ENCODE data around the gene C17orf75. TPM values are rescaled to one million over a fixed set of nuclear protein-coding genes. Genes with fewer than 3 reads are reported as not detected.

C17orf75 gene
- polyA plus RNA-seq, 4 donors, result 9.6 to 21.8 (median 11.9) TPM

DNA sequence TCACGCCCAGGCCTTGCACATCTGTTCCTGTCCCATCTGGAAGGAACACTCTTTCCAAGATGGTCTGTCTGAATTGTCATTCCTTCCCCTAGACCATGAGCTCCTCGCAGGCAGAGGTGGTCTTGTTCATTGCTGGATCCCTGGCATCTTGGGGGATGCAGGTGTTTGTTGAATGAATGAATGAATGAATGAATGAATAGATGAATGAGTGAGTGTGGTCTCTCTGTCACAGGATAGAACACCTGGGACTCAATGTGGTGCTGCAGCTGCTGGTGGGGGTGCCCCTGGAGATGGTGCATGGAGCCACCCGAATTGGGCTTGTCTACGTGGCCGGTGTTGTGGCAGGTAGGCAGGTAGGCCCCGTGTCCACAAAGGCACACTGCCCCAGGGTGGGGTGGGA lies 44.1 kb downstream of the C17orf75 start:
- H3K27me3 ChIP-seq (ENCODE audit: control insufficient read depth in 3 of 3, insufficient read depth in 3 of 3, low read length in 3 of 3), result no peaks in the 10 kb centered on the region
- FAIRE-seq (no peak), DNase-seq (no peak)
- H3K27ac ChIP-seq (ENCODE audit: low read depth in 1 of 3, low read length in 2 of 3), result no peak overlapping the region
- no peaks in the 10 kb centered on the region for H3K9me3 ChIP-seq (ENCODE audit: control insufficient read depth in 2 of 2, insufficient read depth in 1 of 2, low read depth in 1 of 2, low read length in 1 of 2)
- no peaks in the 10 kb centered on the region for H3K4me1 ChIP-seq (ENCODE audit: control insufficient read depth in 3 of 3, insufficient read depth in 2 of 3, low read depth in 1 of 3, low read length in 2 of 3)
- H3K4me3 ChIP-seq (ENCODE audit: low read depth in 1 of 3, low read length in 3 of 3), result no peak overlapping the region
- 89 to 96% (median 94%) methylated on average over 6 of the region's 6 CpGs for WGBS, 3 donors
- H3K36me3 ChIP-seq (ENCODE audit: control insufficient read depth in 3 of 3, insufficient read depth in 2 of 3, low read depth in 1 of 3, low read length in 3 of 3), result no peaks in the 10 kb centered on the region

DNA sequence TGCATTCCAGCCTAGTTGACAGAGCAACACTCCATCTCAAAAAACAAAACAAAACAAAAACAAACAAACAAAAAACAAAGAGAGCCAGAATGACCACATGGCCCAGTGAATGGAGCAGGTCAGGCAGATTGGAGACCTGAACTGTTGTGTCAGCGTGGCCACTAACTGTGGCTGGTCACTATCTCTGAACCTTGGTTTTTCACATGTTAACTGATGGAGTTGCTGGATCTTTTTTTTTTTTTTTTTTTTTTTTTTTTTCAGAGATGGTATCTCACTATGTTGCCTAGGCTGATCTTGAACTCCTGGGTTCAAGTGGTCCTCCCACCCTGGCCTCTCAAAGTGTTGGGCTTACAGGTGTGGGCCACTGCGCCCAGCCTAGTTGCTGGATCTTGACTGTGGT lies 44.5 kb downstream of the C17orf75 start:
- no peaks in the 10 kb centered on the region for H3K4me1 ChIP-seq (ENCODE audit: control insufficient read depth in 3 of 3, insufficient read depth in 2 of 3, low read depth in 1 of 3, low read length in 2 of 3)
- FAIRE-seq, result no peak
- H3K9me3 ChIP-seq (ENCODE audit: control insufficient read depth in 2 of 2, insufficient read depth in 1 of 2, low read depth in 1 of 2, low read length in 1 of 2), result no peaks in the 10 kb centered on the region
- no peak for DNase-seq
- no peak overlapping the region for H3K27ac ChIP-seq (ENCODE audit: low read depth in 1 of 3, low read length in 2 of 3)
- no peak overlapping the region for H3K4me3 ChIP-seq (ENCODE audit: low read depth in 1 of 3, low read length in 3 of 3)
- no peaks in the 10 kb centered on the region for H3K36me3 ChIP-seq (ENCODE audit: control insufficient read depth in 3 of 3, insufficient read depth in 2 of 3, low read depth in 1 of 3, low read length in 3 of 3)
- WGBS, 3 donors, result 92 to 97% (median 94%) methylated on average over 2 of the region's 2 CpGs
- H3K27me3 ChIP-seq (ENCODE audit: control insufficient read depth in 3 of 3, insufficient read depth in 3 of 3, low read length in 3 of 3), result no peaks in the 10 kb centered on the region

DNA sequence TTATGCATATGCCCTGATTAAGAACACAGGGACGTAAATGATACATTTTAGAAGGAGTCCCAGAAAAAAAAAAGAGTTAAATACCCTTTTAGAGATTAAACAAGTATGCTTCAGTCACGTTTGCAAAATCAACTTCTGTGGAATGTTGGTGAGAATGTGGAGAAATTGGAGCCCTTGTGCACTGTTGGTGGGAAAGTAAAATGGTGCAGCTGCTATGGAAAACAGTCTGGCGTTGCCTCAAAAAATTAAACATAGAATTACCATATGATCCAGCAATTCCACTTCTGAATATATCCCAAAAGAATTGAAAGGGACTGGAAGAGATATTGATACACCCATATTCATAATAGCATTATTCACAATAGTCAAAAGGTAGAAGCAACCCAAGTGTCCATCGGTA lies 49.9 kb downstream of the C17orf75 start:
- Histone ChIP-seq H3K4me3 (ENCODE audit: low read depth in 1 of 3, low read length in 3 of 3) (no peak overlapping the region), H3K9me3 (ENCODE audit: control insufficient read depth in 2 of 2, insufficient read depth in 1 of 2, low read depth in 1 of 2, low read length in 1 of 2) (no peaks in the 10 kb centered on the region), H3K4me1 (ENCODE audit: control insufficient read depth in 3 of 3, insufficient read depth in 2 of 3, low read depth in 1 of 3, low read length in 2 of 3) (no peaks in the 10 kb centered on the region), H3K27me3 (ENCODE audit: control insufficient read depth in 3 of 3, insufficient read depth in 3 of 3, low read length in 3 of 3) (peaks cover 0 to 1% (median 0%) of the 10 kb centered on the region in 3 donors), H3K36me3 (ENCODE audit: control insufficient read depth in 3 of 3, insufficient read depth in 2 of 3, low read depth in 1 of 3, low read length in 3 of 3) (no peaks in the 10 kb centered on the region), H3K27ac (ENCODE audit: low read depth in 1 of 3, low read length in 2 of 3) (no peak overlapping the region)
- DNase-seq (no peak), FAIRE-seq (no peak)
- 69 to 73% (median 72%) methylated on average over 4 of the region's 4 CpGs for WGBS, 3 donors

DNA sequence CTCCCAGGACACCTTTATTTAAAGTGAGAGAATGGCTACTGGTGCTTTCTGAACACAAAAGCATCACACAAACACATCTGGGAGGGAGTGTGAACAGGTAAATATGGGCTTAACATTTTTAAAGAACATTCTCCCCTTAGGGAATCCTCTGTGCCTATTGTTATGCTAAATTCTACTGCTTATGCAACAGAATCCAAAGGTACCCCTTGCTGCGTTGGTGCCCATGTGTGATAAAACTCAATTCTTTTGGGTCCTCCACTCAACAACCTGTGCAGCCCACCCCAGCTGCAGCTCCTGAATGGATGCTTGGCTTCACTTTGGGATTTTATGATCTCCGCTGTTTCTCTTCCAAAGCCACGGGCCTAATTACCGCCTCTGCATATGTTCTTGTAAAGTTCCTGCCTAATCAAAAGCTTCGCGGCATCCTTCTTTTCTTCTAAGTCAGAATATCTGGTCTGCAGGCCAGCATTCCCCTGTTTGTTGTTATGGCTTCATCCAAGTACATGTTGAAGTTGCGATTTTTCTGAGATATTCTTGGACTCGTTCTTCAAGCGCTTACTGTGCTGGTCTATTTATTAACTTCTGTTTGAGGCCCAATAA lies 52.4 kb downstream of the C17orf75 start:
- H3K4me3 ChIP-seq (ENCODE audit: low read depth in 1 of 3, low read length in 3 of 3), result no peak overlapping the region
- H3K27me3 ChIP-seq (ENCODE audit: control insufficient read depth in 3 of 3, insufficient read depth in 3 of 3, low read length in 3 of 3), result peaks cover 0 to 6% (median 1%) of the 10 kb centered on the region in 3 donors
- no peaks in the 10 kb centered on the region for H3K4me1 ChIP-seq (ENCODE audit: control insufficient read depth in 3 of 3, insufficient read depth in 2 of 3, low read depth in 1 of 3, low read length in 2 of 3)
- no peaks in the 10 kb centered on the region for H3K9me3 ChIP-seq (ENCODE audit: control insufficient read depth in 2 of 2, insufficient read depth in 1 of 2, low read depth in 1 of 2, low read length in 1 of 2)
- no peaks in the 10 kb centered on the region for H3K36me3 ChIP-seq (ENCODE audit: control insufficient read depth in 3 of 3, insufficient read depth in 2 of 3, low read depth in 1 of 3, low read length in 3 of 3)
- H3K27ac ChIP-seq (ENCODE audit: low read depth in 1 of 3, low read length in 2 of 3), result no peak overlapping the region
- DNase-seq (no peak), FAIRE-seq (no peak)
- WGBS, 3 donors, result 80 to 90% (median 87%) methylated on average over 9 of the region's 9 CpGs

DNA sequence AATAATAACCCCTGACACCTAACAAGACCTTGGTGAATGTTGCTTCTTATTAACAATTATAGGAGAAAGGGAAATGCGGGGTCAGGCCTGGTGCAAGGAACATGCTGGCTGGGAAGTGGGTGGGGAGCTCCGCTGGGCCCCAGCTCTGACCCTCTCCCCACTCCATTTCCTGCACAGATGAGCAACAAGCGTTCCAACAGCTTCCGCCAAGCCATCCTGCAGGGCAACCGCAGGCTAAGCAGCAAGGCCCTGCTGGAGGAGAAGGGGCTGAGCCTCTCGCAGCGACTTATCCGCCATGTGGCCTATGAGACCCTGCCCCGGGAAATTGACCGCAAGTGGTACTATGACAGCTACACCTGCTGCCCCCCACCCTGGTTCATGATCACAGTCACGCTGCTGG lies 53.4 kb downstream of the C17orf75 start:
- Histone ChIP-seq H3K27ac (ENCODE audit: low read depth in 1 of 3, low read length in 2 of 3) (no peak overlapping the region), H3K4me3 (ENCODE audit: low read depth in 1 of 3, low read length in 3 of 3) (no peak overlapping the region), H3K4me1 (ENCODE audit: control insufficient read depth in 3 of 3, insufficient read depth in 2 of 3, low read depth in 1 of 3, low read length in 2 of 3) (no peaks in the 10 kb centered on the region), H3K27me3 (ENCODE audit: control insufficient read depth in 3 of 3, insufficient read depth in 3 of 3, low read length in 3 of 3) (peaks cover 1 to 16% (median 3%) of the 10 kb centered on the region in 3 donors), H3K36me3 (ENCODE audit: control insufficient read depth in 3 of 3, insufficient read depth in 2 of 3, low read depth in 1 of 3, low read length in 3 of 3) (no peaks in the 10 kb centered on the region), H3K9me3 (ENCODE audit: control insufficient read depth in 2 of 2, insufficient read depth in 1 of 2, low read depth in 1 of 2, low read length in 1 of 2) (no peaks in the 10 kb centered on the region)
- WGBS, 3 donors, result 61 to 93% (median 82%) methylated on average over 11 of the region's 11 CpGs
- DNase-seq (no peak), FAIRE-seq (no peak)

DNA sequence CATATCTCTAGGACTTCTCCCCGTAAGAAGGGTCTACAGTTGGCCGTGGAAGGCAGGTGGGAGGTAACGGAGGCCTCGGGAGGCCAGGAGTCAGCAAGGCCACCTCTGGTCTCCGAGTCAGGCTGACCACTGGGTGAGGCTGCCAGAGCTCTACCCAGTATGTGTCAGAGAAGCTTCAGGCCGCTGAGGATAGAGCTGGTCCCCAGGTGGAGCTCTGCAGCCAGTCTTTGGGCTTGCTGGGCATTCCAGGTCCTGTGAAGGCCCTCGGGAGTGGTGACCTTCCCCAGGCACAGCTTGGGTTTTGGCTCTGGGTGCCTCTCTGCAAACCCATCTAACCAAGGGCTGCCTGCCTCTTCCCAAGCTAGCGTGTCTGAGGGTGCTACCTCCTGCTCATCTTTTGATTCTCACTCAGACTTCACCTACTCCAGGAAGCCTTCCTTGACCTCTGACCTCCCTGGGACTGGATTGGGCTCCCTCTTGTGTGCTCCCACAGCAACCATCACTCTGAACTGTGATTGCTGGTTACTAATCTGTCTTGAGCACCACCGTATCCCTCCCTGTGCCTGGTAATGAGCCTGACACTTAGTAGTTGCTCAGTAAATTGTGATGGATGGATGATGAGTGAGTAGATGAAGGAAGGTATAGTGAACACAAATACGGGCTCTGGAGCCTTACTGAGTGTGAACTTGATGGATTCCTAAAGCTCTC lies 54.0 kb downstream of the C17orf75 start:
- H3K4me1 ChIP-seq (ENCODE audit: control insufficient read depth in 3 of 3, insufficient read depth in 2 of 3, low read depth in 1 of 3, low read length in 2 of 3), result no peaks in the 10 kb centered on the region
- 86 to 93% (median 91%) methylated on average over 10 of the region's 10 CpGs for WGBS, 3 donors
- no peaks in the 10 kb centered on the region for H3K36me3 ChIP-seq (ENCODE audit: control insufficient read depth in 3 of 3, insufficient read depth in 2 of 3, low read depth in 1 of 3, low read length in 3 of 3)
- H3K9me3 ChIP-seq (ENCODE audit: control insufficient read depth in 2 of 2, insufficient read depth in 1 of 2, low read depth in 1 of 2, low read length in 1 of 2), result no peaks in the 10 kb centered on the region
- FAIRE-seq (no peak), DNase-seq (no peak)
- H3K27me3 ChIP-seq (ENCODE audit: control insufficient read depth in 3 of 3, insufficient read depth in 3 of 3, low read length in 3 of 3), result peaks cover 1 to 16% (median 3%) of the 10 kb centered on the region in 3 donors
- no peak overlapping the region for H3K4me3 ChIP-seq (ENCODE audit: low read depth in 1 of 3, low read length in 3 of 3)
- H3K27ac ChIP-seq (ENCODE audit: low read depth in 1 of 3, low read length in 2 of 3), result no peak overlapping the region

DNA sequence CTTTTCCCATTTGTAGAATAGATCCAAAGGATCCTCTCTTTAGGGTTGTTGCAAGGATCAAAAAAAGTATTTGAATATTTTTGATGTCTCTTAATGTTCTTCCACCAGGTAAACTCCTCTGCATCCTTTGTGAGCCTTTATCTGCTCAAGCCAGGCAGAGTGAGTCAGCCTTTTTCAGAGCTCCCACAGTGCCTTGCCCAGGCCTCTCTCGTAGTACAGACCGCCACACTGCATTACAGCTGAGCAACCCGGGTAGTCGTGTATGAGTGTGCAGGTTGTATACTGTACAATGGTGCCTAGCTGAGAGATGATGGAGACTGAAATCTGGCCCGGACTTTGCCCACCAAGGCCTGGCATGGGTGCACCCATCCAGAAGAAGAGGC lies 55.5 kb downstream of the C17orf75 start:
- no peak for DNase-seq
- Histone ChIP-seq H3K4me1 (ENCODE audit: control insufficient read depth in 3 of 3, insufficient read depth in 2 of 3, low read depth in 1 of 3, low read length in 2 of 3) (no peaks in the 10 kb centered on the region), H3K4me3 (ENCODE audit: low read depth in 1 of 3, low read length in 3 of 3) (no peak overlapping the region), H3K9me3 (ENCODE audit: control insufficient read depth in 2 of 2, insufficient read depth in 1 of 2, low read depth in 1 of 2, low read length in 1 of 2) (no peaks in the 10 kb centered on the region), H3K27ac (ENCODE audit: low read depth in 1 of 3, low read length in 2 of 3) (no peak overlapping the region), H3K36me3 (ENCODE audit: control insufficient read depth in 3 of 3, insufficient read depth in 2 of 3, low read depth in 1 of 3, low read length in 3 of 3) (no peaks in the 10 kb centered on the region), H3K27me3 (ENCODE audit: control insufficient read depth in 3 of 3, insufficient read depth in 3 of 3, low read length in 3 of 3) (peaks cover 1 to 20% (median 3%) of the 10 kb centered on the region in 3 donors)
- 55 to 78% (median 62%) methylated on average over 5 of the region's 5 CpGs for WGBS, 3 donors
- no peak for FAIRE-seq

DNA sequence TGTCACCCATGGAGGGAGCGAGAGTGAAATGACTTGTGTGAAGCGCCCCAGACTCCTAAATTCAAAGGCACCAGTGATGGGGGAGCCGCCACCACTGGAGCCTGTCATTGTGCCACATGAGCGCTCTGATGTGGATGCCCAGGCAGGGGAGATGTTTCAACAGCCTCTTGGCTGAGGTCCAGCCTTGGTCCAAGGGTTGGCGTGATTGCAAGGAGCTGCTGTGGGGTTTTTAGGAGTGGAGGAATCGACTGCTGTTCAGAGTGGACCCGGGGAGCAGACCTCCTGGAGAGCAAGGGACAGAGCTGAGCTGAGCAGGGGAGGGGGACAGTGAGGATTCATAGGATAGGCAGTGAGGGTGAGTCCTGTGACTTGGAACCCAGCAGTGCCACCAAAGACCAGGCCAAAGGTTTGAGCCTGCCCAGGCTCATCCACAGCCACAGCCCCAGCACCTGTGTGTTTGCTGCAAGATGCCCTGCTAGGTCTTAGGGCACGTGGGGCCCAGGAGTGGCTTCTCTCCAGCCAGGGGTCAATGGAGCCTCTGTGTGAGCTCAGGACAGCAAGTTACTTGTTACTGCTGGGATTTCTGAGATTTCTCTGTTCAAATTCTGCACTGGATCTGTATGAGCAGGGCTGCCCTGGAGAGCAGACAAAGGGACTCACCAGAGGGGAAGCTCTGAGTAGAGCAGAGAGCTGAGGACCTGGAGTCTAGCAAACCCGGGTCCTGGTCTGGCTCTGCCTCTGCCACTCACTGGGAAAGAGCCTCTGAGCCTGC lies 56.0 kb downstream of the C17orf75 start:
- no peaks in the 10 kb centered on the region for H3K36me3 ChIP-seq (ENCODE audit: control insufficient read depth in 3 of 3, insufficient read depth in 2 of 3, low read depth in 1 of 3, low read length in 3 of 3)
- H3K4me1 ChIP-seq (ENCODE audit: control insufficient read depth in 3 of 3, insufficient read depth in 2 of 3, low read depth in 1 of 3, low read length in 2 of 3), result no peaks in the 10 kb centered on the region
- H3K9me3 ChIP-seq (ENCODE audit: control insufficient read depth in 2 of 2, insufficient read depth in 1 of 2, low read depth in 1 of 2, low read length in 1 of 2), result no peaks in the 10 kb centered on the region
- no peak overlapping the region for H3K4me3 ChIP-seq (ENCODE audit: low read depth in 1 of 3, low read length in 3 of 3)
- 50 to 74% (median 59%) methylated on average over 9 of the region's 9 CpGs for WGBS, 3 donors
- no peak overlapping the region for H3K27ac ChIP-seq (ENCODE audit: low read depth in 1 of 3, low read length in 2 of 3)
- FAIRE-seq (no peak), DNase-seq (no peak)
- H3K27me3 ChIP-seq (ENCODE audit: control insufficient read depth in 3 of 3, insufficient read depth in 3 of 3, low read length in 3 of 3), result peaks cover 1 to 21% (median 3%) of the 10 kb centered on the region in 3 donors

Data from small intestine (tissue), 7 donors.